Neuronal stem cell (in vitro differentiated cells): Measurements from ENCODE around the gene GPR15LG.

Source experiments
- DNase-seq: peaks from one replicate; pipeline ENCODE4 v3.0.0-alpha.2; 2013; ENCODE audit warnings: low spot score
- H2AFZ ChIP-seq: one replicate; pipeline ENCODE4 v1.6.1; 2013; ENCODE audit warnings: mild to moderate bottlenecking, low read length, inconsistent platforms
- H2AK5ac ChIP-seq: 2 replicates; pipeline ENCODE4 v1.6.1; 2013; ENCODE audit warnings: low read depth, mild to moderate bottlenecking, inconsistent platforms, low read length, moderate library complexity, mixed read lengths
- H2BK120ac ChIP-seq: 2 replicates; pipeline ENCODE4 v1.6.1; 2013; ENCODE audit warnings: low read depth, mild to moderate bottlenecking, inconsistent platforms, low read length, moderate library complexity, mixed read lengths
- H2BK12ac ChIP-seq: one replicate; pipeline ENCODE4 v1.6.1; 2013; ENCODE audit warnings: low read length, inconsistent platforms
- H2BK15ac ChIP-seq: 2 replicates; pipeline ENCODE4 v1.6.1; 2013; ENCODE audit warnings: mild to moderate bottlenecking, low read length, inconsistent platforms, mixed read lengths
- H2BK5ac ChIP-seq: one replicate; pipeline ENCODE4 v1.6.1; 2013; ENCODE audit warnings: inconsistent platforms, mild to moderate bottlenecking, low read length, moderate library complexity
- H3K14ac ChIP-seq: one replicate; pipeline ENCODE4 v1.6.1; 2013; ENCODE audit warnings: low read length, inconsistent platforms
- H3K18ac ChIP-seq: 2 replicates; pipeline ENCODE4 v1.6.1; 2013; ENCODE audit warnings: low read length, inconsistent platforms
- H3K23ac ChIP-seq: 2 replicates; pipeline ENCODE4 v1.6.1; 2013; ENCODE audit warnings: low read depth, mild to moderate bottlenecking, mixed read lengths, low read length, inconsistent platforms; ENCODE audit not compliant: poor library complexity
- H3K27ac ChIP-seq: replicated peaks from 3 replicates; pipeline ENCODE4 v1.5.1; 2013; ENCODE audit warnings: low read length, inconsistent platforms
- H3K27me3 ChIP-seq, 3 experiments: 2 replicates each; pipeline ENCODE4 v1.6.1; 2013; ENCODE audit warnings: low read length in 3 of 3, mild to moderate bottlenecking in 2 of 3, inconsistent platforms in 1 of 3, low read depth in 1 of 3, mixed read lengths in 1 of 3, moderate library complexity in 1 of 3; ENCODE audit not compliant: control insufficient read depth in 3 of 3, insufficient read depth in 3 of 3
- H3K36me3 ChIP-seq, 2 donors: replicated peaks in 1 of 2; 2 replicates each; pipeline ENCODE4 v1.6.1; 2013; ENCODE audit warnings: low read length in 2 of 2; ENCODE audit not compliant: control insufficient read depth in 2 of 2, insufficient read depth in 2 of 2
- H3K4ac ChIP-seq: 2 replicates; pipeline ENCODE4 v1.6.1; 2013; ENCODE audit warnings: inconsistent platforms, mild to moderate bottlenecking, low read length, moderate library complexity
- H3K4me1 ChIP-seq, 2 donors: 1 replicate in 1 of 2; 2 replicates in 1 of 2; pipeline ENCODE4 v1.6.1; 2013; ENCODE audit warnings: low read length in 2 of 2, low read depth in 1 of 2; ENCODE audit not compliant: control insufficient read depth in 2 of 2, insufficient read depth in 1 of 2
- H3K4me2 ChIP-seq: one replicate; pipeline ENCODE4 v1.6.1; 2013; ENCODE audit warnings: mild to moderate bottlenecking, low read length, inconsistent platforms; ENCODE audit not compliant: insufficient read depth, poor library complexity, severe bottlenecking
- H3K4me3 ChIP-seq, 2 donors: 2 replicates each; pipeline ENCODE4 v1.5.1; 2013; ENCODE audit warnings: low read length in 2 of 2, mild to moderate bottlenecking in 2 of 2, inconsistent platforms in 1 of 2, moderate library complexity in 1 of 2
- H3K79me1 ChIP-seq: one replicate; pipeline ENCODE4 v1.6.1; 2013; ENCODE audit warnings: low read depth, mild to moderate bottlenecking, inconsistent platforms, low read length, moderate library complexity
- H3K9ac ChIP-seq: one replicate; pipeline ENCODE4 v1.6.1; 2013; ENCODE audit warnings: mild to moderate bottlenecking, low read depth, low read length, inconsistent platforms; ENCODE audit not compliant: poor library complexity
- H3K9me3 ChIP-seq, 2 donors: replicated peaks in 1 of 2; 2 replicates each; pipeline versions ENCODE3 to v1.6.1; 2013; ENCODE audit warnings: low read length in 2 of 2, mild to moderate bottlenecking in 2 of 2, inconsistent platforms in 1 of 2, low read depth in 1 of 2, mixed read lengths in 1 of 2, moderate library complexity in 1 of 2; ENCODE audit not compliant: control insufficient read depth in 2 of 2, insufficient read depth in 1 of 2
- H4K8ac ChIP-seq: one replicate; pipeline ENCODE4 v1.6.1; 2013; ENCODE audit warnings: low read depth, mild to moderate bottlenecking, inconsistent platforms, low read length, moderate library complexity
- H4K91ac ChIP-seq: one replicate; pipeline ENCODE4 v1.6.1; 2013; ENCODE audit warnings: low read length, low read depth, mild to moderate bottlenecking, inconsistent platforms; ENCODE audit not compliant: poor library complexity
- WGBS, 2 donors: extraction: QIAGEN DNeasy Blood & Tissue Kit; methylation state at CpG; one replicate each; pipeline ENCODE4 v1.1.7; 2013; ENCODE audit warnings: missing lambda C conversion rate in 2 of 2, mixed read lengths in 1 of 2; ENCODE audit not compliant: insufficient read length in 2 of 2, insufficient replicate concordance in 1 of 2; ENCODE audit errors: extremely low coverage in 2 of 2; 5-methylcytosine and 5-hydroxymethylcytosine counted together

Gene GPR15LG

GRCh38 chr10:84198206-84198915 lies 24.8 kb downstream of the GPR15LG start:
- H2BK5ac ChIP-seq: no peak overlapping the region
- H3K9me3 ChIP-seq: no peaks in the 10 kb centered on the region
- H3K18ac ChIP-seq: no peak overlapping the region
- no peaks in the 10 kb centered on the region for H3K79me1 ChIP-seq
- H2AK5ac ChIP-seq: peak overlapping the region; percentile 30
- H3K27ac ChIP-seq: no peak overlapping the region
- H3K27me3 ChIP-seq: peaks cover 4 to 60% (median 24%) of the 10 kb centered on the region in 3 experiments
- no peak overlapping the region for H2AFZ ChIP-seq
- H3K14ac ChIP-seq: no peak overlapping the region
- H3K36me3 ChIP-seq: no peaks in the 10 kb centered on the region
- H3K4me3 ChIP-seq: no peak overlapping the region
- no peak overlapping the region for H2BK15ac ChIP-seq
- no peak for DNase-seq
- no peak overlapping the region for H3K4ac ChIP-seq
- no peak overlapping the region for H4K91ac ChIP-seq
- no peak overlapping the region for H2BK120ac ChIP-seq
- H3K9ac ChIP-seq: no peak overlapping the region
- no peak overlapping the region for H3K4me2 ChIP-seq
- WGBS, 2 donors: no CpG with 5 or more reads among the region's 7 CpGs
- H3K23ac ChIP-seq: no peak overlapping the region
- peaks cover 7% of the 10 kb centered on the region in 2 donors for H3K4me1 ChIP-seq
- no peak overlapping the region for H4K8ac ChIP-seq
- no peak overlapping the region for H2BK12ac ChIP-seq

GRCh38 chr10:84200537-84201243 lies 27.1 kb downstream of the GPR15LG start:
- Histone ChIP-seq H2AK5ac (no peak overlapping the region), H2BK5ac (no peak overlapping the region), H3K36me3 (no peaks in the 10 kb centered on the region), H3K27me3 (peaks cover 0 to 38% (median 3%) of the 10 kb centered on the region in 3 experiments), H3K4me1 (no peaks in the 10 kb centered on the region), H4K8ac (no peak overlapping the region), H3K4me3 (no peak overlapping the region), H2BK120ac (no peak overlapping the region), H3K18ac (no peak overlapping the region), H2BK12ac (no peak overlapping the region), H3K4ac (no peak overlapping the region), H3K14ac (no peak overlapping the region), H2BK15ac (no peak overlapping the region), H2AFZ (no peak overlapping the region), H3K4me2 (no peak overlapping the region), H3K79me1 (no peaks in the 10 kb centered on the region), H3K9ac (no peak overlapping the region), H3K23ac (no peak overlapping the region), H3K9me3 (no peaks in the 10 kb centered on the region), H3K27ac (no peak overlapping the region), H4K91ac (no peak overlapping the region)
- no CpG with 5 or more reads among the region's 11 CpGs for WGBS, 2 donors
- DNase-seq: no peak

- no peak overlapping the region for H3K18ac ChIP-seq
- no peaks in the 10 kb centered on the region for H3K9me3 ChIP-seq
- H2BK120ac ChIP-seq: no peak overlapping the region
- peaks cover 0 to 33% (median 0%) of the 10 kb centered on the region in 3 experiments for H3K27me3 ChIP-seq
- H2BK5ac ChIP-seq: no peak overlapping the region
- H3K79me1 ChIP-seq: no peaks in the 10 kb centered on the region
- no peak overlapping the region for H4K91ac ChIP-seq
- H2AFZ ChIP-seq: no peak overlapping the region
- no peak overlapping the region for H4K8ac ChIP-seq
- no peak overlapping the region for H2BK12ac ChIP-seq
- no peak overlapping the region for H2AK5ac ChIP-seq
- no peaks in the 10 kb centered on the region for H3K36me3 ChIP-seq
- no peak overlapping the region for H3K4me3 ChIP-seq
- H2BK15ac ChIP-seq: no peak overlapping the region
- no peaks in the 10 kb centered on the region for H3K4me1 ChIP-seq
- no peak for DNase-seq
- H3K4me2 ChIP-seq: no peak overlapping the region
- no peak overlapping the region for H3K14ac ChIP-seq
- H3K23ac ChIP-seq: no peak overlapping the region
- no peak overlapping the region for H3K9ac ChIP-seq
- no peak overlapping the region for H3K27ac ChIP-seq
- no peak overlapping the region for H3K4ac ChIP-seq
- whole genome bisulfite sequencing, 2 donors: no CpG with 5 or more reads among the region's 6 CpGs
Measured at GRCh38 chr10:84201244-84201606, 27.6 kb downstream of the GPR15LG start.

GRCh38 chr10:84201682-84202081 lies 28.1 kb downstream of the GPR15LG start:
- no peak overlapping the region for H3K4me3 ChIP-seq
- H3K4ac ChIP-seq: no peak overlapping the region
- no peaks in the 10 kb centered on the region for H3K4me1 ChIP-seq
- H2AK5ac ChIP-seq: no peak overlapping the region
- H3K79me1 ChIP-seq: no peaks in the 10 kb centered on the region
- no CpG with 5 or more reads among the region's 11 CpGs for WGBS, 2 donors
- H2BK120ac ChIP-seq: no peak overlapping the region
- H2BK5ac ChIP-seq: no peak overlapping the region
- H2BK12ac ChIP-seq: no peak overlapping the region
- peaks cover 0 to 28% (median 0%) of the 10 kb centered on the region in 3 experiments for H3K27me3 ChIP-seq
- no peak overlapping the region for H2AFZ ChIP-seq
- no peak overlapping the region for H3K23ac ChIP-seq
- no peak for DNase-seq
- H3K18ac ChIP-seq: peak overlapping the region; percentile 5
- no peak overlapping the region for H4K8ac ChIP-seq
- no peak overlapping the region for H3K27ac ChIP-seq
- H3K9ac ChIP-seq: no peak overlapping the region
- no peak overlapping the region for H4K91ac ChIP-seq
- no peak overlapping the region for H2BK15ac ChIP-seq
- H3K14ac ChIP-seq: no peak overlapping the region
- no peak overlapping the region for H3K4me2 ChIP-seq
- H3K36me3 ChIP-seq: no peaks in the 10 kb centered on the region
- no peaks in the 10 kb centered on the region for H3K9me3 ChIP-seq
